HG02610 (cell line): ENCODE data around the gene EBF4.
"Not testable (repeated sequence)": the region's sequence is repeated elsewhere in the genome, so short reads cannot be mapped to it uniquely, and the experiment has no call there.

Experiments
- ATAC-seq: cut with Tn5 transposase; IDR thresholded peaks from one replicate; pipeline ENCODE4 v1.9.1; 2021; ENCODE audit warnings: mild to moderate bottlenecking, moderate library complexity; ENCODE audit not compliant: unreplicated experiment

The EBF4 gene

DNA sequence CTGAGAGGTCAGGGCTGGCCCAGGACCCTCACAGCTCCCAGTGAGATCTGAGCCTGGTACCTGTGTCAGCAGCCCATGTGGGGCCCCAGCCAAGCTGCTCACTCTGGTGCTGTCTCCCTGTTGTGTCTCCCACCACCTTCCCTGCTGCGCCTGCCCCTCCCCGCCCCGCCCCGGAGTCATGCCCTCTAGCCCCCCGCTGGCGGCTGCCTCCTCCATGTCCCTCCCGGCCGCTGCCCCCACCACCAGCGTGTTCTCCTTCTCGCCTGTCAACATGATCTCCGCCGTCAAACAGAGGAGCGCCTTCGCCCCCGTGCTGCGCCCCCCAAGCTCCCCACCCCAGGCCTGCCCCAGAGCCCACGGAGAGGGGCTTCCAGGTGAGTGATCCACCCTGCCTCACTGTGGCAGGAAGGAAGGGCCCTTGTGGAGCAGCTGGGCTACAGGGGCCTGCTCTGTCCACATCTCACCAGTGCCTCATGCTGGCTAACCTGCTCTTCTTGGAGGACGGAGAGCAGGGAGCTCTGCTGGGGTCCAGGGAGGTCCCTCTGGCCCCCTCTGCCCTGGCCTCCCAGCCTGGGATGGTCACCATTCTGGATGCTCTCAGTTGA lies 63.0 kb downstream of the EBF4 start:
- no peak for ATAC-seq

GRCh38 chr20:2756056-2756611 lies 63.6 kb downstream of the EBF4 start:
- no peak for ATAC-seq

GRCh38 chr20:2757001-2757400 lies 64.4 kb downstream of the EBF4 start:
- ATAC-seq, result no peak

GRCh38 chr20:2757969-2758368 lies 65.4 kb downstream of the EBF4 start:
- no peak for ATAC-seq

GRCh38 chr20:2759143-2759542 lies 66.6 kb downstream of the EBF4 start:
- ATAC-seq, result no peak

DNA sequence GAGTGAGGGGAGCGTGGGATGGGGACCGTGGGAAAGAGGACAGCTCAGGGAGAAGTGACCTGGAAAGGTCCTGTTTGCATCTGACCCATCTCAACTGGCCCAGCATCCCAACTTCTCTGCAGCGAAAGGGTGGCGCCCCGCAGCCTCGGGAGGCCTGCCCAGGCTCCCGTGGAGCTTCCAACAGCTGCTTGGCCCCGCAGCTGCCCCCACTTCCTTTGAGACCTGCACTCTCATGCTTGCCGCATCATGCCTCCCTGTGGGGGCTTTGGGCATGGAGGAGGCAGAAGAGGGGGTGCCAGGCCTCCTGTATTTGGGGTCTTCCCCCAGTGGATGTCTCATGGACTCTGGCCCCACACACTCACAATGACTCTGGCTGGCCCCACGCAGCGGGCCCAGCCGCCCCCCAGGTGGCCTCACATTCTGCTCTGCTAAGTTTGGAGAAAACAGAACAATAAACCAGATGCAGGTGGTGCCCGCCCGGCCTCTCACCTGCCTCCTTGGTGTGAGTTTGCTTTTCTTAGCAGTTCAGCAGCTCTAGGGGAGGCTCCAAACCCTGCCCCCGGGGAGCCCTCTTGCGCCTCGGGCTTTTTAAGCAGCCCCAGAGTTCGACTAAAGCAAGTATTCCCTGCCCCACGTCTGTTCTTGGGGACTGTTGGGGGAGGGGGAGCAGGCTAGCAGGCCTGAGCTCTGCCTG lies 67.2 kb downstream of the EBF4 start:
- ATAC-seq, result no peak

DNA sequence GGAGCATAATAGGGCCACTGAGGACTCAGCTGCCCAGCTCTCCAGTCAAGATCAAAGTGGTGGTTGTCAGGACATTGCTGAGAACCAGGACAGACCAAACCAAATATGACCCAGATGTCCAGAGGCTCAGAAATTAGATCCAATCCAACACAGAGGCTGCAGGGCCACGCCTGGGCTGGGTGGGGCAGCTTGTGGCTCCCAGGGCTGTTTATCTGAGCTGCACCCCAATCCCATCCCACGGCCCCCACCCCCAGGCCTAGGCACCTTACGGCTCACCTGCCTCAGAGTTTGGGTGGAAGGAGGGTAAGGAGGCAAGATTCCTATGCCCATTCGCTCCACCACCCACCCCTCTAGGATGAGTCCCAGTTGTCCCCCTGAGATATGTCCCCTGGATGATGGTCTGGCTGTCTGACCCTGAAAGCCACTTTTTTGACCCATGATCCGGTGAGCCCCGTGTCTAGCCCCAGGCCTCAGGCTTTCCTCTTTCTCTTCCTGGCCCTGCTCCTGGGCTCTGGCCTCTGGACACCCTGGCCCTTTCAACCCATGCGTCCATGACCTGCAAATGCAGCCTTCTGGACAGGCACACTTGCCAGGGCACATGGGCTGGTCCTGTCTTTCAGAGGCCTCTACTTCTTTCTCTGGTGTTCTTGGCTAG lies 67.8 kb downstream of the EBF4 start:
- ATAC-seq, result no peak

DNA sequence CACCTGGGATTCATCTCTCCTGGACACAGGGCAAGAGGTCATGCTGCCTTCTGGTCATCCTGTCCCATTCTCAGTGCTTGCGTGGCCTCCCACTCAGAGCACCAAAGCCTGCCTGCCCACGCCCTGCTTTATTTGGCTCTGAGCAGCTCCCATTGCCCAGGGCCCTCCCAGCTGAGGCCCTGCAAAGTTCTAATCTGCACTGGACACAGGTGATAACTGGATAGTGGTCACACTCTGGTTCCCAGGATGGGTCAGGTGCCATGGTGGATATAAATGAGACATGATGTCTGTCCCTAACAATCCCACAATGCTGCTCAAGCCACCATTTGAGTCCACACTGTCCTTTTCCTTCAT lies 68.3 kb downstream of the EBF4 start:
- ATAC-seq, result no peak

DNA sequence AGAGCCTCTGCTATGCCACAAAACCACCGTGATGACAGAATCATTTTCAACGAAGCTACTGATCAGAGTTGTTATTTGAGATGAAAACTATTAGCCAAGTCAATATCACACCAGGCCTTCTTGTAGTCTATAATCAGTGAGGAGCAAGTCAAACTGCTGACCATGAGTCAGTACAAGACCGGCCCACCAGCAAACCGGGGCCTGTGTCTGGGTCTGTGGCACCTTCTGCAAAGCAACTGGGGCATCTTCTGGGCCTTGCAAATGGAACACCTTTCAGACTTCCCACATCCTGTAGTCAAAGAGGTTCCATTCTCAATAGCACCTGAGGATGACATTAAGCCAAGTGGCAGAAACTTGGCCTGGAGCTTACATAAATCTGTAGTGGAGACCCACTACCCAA lies 69.3 kb downstream of the EBF4 start:
- no peak for ATAC-seq

DNA sequence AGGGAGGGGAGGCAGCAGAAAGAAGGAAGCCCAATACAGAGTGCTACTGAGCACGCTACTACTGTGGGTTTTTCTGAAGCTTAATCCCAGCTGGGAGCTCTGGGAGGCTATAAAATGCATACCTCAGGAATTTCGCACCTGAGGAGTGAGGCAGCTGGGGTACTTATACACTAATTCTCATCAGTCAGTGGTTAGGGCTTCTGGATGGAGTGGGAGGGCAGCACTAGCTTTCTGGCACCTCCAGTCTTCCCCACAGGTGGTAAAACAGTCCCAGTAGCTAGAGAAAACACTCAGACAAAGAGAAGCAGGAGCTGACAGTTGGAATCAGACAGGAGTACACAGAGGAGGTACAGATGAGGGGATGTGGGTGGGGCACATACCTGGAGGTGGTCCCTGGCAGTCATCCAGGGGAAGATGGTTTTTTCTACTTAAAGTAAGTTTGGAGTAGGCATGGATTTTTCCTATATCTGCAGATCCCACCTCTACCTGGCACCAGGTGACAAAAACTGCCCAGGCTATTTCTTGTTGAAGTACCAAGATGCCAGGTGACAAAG lies 70.1 kb downstream of the EBF4 start:
- no peak for ATAC-seq

DNA sequence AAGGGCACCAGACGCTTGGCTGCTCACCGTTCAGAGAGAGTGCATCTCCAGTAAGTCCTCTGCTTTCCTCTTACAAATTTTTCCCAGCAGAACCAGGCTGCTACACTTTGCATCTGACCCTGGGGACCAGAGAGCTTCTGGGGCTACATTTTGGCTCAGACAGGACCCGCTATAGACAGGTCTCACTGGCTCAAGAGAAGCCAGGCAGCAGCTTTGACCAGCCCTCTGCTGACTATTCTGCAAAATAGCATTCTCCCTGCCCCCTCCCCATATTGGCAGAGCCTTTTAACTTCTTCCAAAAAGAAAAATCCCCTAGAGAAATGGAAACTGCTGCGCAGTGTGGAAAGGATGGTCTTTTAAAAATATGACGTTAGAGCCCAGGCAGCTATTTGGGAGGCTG lies 70.6 kb downstream of the EBF4 start:
- no peak for ATAC-seq

DNA sequence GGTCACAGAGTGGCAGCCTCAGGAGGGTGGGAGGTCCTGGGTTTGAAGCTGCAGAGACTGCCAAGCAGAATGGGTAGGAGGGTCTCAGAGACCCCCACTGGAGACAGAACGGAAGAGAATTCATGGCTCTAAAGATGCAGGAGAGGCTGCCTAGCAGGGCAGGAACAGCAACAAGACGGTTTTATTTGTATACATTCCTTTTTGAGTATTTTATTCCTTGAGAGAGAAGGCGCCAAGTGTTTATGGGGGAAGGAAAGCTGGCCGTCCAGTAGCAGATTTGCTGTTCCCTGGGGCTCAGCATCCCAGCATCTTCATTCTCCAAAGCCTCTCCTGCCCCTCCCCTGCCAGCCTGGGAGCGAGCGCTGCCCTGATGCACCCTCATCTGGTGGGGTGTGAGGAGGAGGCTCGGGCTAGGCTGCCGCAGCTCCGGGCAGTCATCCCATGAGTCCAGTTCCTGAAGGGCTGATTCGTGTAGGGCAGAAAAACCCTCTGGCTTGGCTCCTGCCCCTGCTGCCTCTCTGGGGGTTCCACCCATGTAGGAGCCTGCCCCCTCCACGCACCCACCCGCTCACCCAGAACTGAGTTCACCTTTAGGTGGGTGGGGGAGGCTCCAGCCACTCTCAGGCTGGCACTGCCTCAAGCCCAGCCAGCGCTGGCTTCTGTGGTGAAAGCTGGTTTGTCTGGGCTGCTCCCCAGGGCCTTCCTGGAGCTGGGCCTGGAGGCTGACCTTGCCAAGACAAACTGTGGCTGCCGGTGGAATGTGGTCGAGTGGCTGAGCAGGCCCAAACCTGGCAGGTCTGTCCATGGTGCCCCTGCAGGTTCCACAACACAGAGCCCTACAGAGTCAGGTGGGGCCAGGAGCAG lies 75.4 kb downstream of the EBF4 start:
- ATAC-seq, result no peak

GRCh38 chr20:2768632-2769015 lies 76.0 kb downstream of the EBF4 start:
- ATAC-seq, result no peak

- ATAC-seq, result not testable (repeated sequence)
Observed at GRCh38 chr20:2770091-2770490, 77.5 kb downstream of the EBF4 start.

DNA sequence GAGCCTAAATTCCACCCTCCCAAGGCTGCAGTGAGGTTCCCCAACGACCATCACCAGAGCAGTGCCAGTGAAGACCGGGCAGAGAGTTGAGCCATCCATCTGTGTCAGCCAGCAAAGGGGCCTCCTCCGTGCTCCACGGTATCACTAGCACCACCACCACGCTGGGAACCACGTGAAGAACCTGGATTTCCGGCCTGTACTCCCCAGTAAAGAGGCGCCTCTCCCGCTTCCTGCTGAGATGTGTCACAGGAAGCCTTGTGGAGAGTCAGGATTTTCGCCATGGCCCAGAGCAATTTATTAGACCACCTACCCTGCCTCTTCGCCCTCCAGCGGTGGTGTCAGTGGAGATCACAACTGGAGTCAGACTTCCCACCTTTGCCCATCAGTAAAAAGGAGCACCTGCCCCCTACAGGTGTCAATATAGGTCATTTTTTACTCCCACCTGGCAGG lies 79.1 kb downstream of the EBF4 start:
- no peak for ATAC-seq

DNA sequence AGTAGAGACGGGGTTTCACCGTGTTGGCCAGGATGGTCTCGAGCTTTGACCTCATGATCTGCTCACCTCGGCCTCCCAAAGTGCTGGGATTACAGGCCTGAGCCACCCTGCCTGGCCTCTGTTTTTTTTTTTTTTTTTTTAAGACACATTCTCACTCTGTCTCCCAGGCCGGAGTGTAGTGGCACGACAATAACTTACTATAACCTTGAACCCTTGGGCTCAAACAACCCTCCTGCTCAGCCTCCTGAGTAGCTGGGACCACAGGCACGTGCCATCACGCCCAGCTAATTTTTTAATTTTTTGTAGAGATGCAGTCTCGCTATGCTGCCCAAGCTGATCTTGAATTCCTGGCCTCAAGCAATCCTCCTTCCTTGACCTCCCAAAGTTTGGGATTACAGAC lies 81.2 kb downstream of the EBF4 start:
- no peak for ATAC-seq

DNA sequence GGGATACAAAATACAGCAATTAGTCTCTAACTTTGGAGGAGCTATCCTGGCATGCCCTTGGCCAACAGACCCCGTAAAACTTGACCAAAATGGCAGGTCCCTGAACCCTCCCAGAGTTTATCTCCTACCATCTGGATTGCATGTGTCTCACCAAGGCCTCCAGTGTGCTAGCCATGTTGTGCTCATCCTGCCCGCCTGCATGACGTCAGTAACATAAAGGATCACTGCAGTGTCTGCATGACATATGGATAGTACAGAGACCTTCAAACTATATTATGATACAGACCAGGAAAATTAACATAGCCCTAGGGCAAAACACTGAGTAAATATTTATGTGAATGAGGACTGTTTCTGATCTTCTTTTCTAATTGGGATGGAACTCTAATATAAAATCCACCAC lies 82.6 kb downstream of the EBF4 start:
- no peak for ATAC-seq

- ATAC-seq, result no peak
Observed at GRCh38 chr20:2778602-2779321, 86.2 kb downstream of the EBF4 start.

GRCh38 chr20:2780948-2781347 lies 88.4 kb downstream of the EBF4 start:
- no peak for ATAC-seq

- no peak for ATAC-seq
Observed at GRCh38 chr20:2783908-2784566, 91.5 kb downstream of the EBF4 start.
